A549 treated with AZD9567 at 1 μM for 4 hours (cell line): ENCODE results near the gene TMA7. TPM values are rescaled to one million over a fixed set of nuclear protein-coding genes. Genes with fewer than 3 reads are reported as not detected.

Experiments used
- total RNA-seq: library from RNA; stranded (reverse); fragments of 200-300 nt; extraction: Qiagen RNA extraction; gene quantifications from 5 replicates; pipeline ENCODE4 v1.2.3, GENCODE V29; 2022; ENCODE audit not compliant: insufficient read depth

The TMA7 gene
- 283 to 301 TPM (median 288 TPM) in 5 replicates for total RNA-seq

DNA sequence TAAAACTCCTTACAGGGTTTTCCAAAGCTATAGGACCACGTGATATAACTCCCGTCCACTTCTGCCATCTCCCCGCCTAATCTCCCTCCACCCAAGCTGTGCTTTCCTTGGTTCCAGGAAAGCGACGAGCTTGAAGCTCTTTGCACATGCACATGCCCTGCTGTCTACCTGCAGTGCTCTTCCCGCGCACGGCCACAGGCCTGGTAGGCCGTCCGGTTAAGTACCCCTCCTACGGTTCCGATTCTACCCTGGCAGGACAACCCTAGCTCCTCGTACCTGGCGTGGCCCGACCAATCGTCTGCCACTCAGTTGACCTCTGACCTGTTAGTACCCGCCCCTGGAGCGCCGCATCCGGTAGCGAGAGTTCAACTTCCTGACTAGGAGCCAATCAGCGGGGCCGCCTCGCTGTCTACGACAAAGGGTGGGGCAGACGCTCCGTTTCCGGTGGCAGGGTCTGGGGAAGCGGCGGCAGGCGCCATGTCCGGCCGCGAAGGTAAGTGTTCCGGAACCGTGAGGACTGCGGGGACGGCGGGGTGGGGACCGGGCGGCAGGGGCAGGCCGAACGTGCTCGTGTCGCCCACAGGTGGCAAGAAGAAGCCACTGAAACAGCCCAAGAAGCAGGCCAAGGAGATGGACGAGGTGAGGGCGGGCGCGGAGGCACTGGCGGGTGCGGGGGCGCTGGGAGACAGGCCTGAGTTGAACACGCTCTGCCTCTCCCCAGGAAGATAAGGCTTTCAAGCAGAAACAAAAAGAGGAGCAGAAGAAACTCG lies at the start of gene TMA7, which contains the start of gene CCDC51:
TMA7 (plus strand) TSS at position 438 of the 770 bp plus-strand sequence; CDS start at position 478, 40 bp downstream.
CCDC51 (minus strand) TSS at position 300 of the 770 bp plus-strand sequence. CDS start 4,991 bp downstream, outside the sequence.

DNA sequence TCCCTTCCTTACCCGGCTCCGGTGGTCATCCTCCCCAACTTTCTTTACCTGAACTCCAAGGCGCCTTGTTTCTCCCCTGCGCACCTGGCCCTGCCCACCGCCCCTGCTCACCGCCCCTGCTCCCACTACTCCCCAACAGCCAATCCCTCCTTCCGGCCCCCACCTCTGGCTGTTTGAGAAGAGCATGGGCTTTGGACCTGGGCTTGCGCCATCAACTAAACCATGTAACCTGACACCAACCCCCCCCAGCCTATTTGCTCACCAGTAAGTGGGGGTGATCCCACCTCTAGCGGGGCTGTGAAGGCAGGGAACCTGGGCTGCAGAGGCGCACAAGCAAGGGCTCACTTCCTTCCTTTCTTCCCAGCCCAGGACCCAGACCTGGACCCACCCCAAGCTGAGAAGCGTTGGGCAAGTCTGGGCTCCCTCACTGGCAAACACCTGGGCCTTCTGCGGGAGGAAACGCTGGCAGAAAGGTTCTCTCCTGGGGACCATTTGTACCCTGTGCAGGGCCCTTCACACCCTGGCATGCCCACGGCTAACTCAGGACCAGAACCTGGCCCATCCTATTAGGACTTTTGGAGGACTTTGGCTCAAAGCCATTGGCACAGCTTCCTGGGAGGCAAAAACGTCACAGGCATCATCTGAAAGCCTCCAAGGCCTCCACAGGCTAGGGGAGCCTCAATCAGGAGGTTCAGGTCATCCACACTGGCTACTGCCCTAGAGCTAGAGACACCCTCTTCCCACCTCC lies 9.9 kb upstream of the TMA7 start, which contains the start of gene PLXNB1:
PLXNB1 (minus strand) TSS at position 127 of the 748 bp plus-strand sequence. CDS start 5,475 bp downstream, outside the sequence.

DNA sequence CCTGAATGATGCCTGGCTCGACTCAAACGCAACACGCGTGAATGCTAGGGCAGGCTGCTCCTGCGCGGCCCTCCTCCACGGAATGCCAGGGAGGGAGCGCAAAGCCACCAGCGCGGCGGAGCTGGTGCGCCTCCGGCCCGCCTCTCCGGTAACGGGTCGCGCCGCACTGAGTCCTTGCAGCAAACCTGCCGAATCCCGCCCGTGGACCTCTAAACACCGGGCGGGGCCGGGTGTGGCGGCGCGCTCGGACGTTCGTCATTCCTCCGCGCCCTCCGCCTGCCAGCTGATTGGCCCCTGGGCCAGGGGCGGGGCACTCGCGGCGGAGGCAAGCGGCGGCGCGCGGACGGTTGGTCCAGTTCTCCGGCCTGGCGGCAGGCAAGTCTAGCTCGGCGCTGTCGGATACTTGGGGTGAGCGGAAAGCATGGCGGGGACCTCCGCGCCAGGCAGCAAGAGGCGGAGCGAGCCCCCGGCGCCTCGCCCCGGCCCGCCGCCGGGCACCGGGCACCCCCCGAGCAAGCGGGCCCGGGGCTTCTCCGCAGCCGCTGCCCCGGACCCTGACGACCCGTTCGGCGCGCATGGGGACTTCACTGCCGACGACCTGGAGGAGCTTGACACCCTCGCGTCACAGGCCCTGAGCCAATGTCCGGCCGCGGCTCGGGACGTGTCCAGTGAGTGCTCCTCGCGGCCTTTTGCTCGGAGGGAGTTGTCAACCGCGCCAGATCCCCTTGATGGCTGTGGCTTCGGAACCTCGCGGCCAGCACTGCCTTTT lies 6.6 kb downstream of the TMA7 start, which contains the start of gene ATRIP:
ATRIP (plus strand) TSS at position 313 of the 769 bp plus-strand sequence; CDS start at position 422, 109 bp downstream.

Other genes starting within 250 kb of the TMA7 start
- gene CAMP, start 216.8 kb upstream of the TMA7 start, total RNA-seq = 0.15 TPM in 1 of 5 replicates, not detected in the others
- 2.5 to 7.7 TPM (median 2.7 TPM) in 5 replicates for gene ZNF589, start 199.2 kb upstream of the TMA7 start, total RNA-seq
- 18.5 to 21.9 TPM (median 19.8 TPM) in 5 replicates for gene NME6, start 138.9 kb upstream of the TMA7 start, total RNA-seq
- gene SPINK8, start 106.6 kb upstream of the TMA7 start, total RNA-seq = not detected in 5 replicates
- not detected in 5 replicates for gene FBXW12, start 68.0 kb upstream of the TMA7 start, total RNA-seq
- 13.6 to 22.0 TPM (median 16.2 TPM) in 5 replicates for gene PLXNB1, start 10.2 kb upstream of the TMA7 start, total RNA-seq
- 24.0 to 33.2 TPM (median 26.9 TPM) in 5 replicates for gene CCDC51, start 138 bp upstream of the TMA7 start, total RNA-seq
- 10.4 to 11.7 TPM (median 10.9 TPM) in 5 replicates for gene ATRIP, start 6.5 kb downstream of the TMA7 start, total RNA-seq
- 104 to 129 TPM (median 116 TPM) in 5 replicates for gene SHISA5, start 63.9 kb downstream of the TMA7 start, total RNA-seq
- 9.4 to 15.1 TPM (median 12.8 TPM) in 5 replicates for gene PFKFB4, start 116.5 kb downstream of the TMA7 start, total RNA-seq
- 5.2 to 10.0 TPM (median 9.6 TPM) in 5 replicates for gene UCN2, start 123.5 kb downstream of the TMA7 start, total RNA-seq
- 78.4 to 198 TPM (median 177 TPM) in 5 replicates for gene COL7A1, start 155.1 kb downstream of the TMA7 start, total RNA-seq
- 169 to 205 TPM (median 174 TPM) in 5 replicates for gene UQCRC1, start 169.4 kb downstream of the TMA7 start, total RNA-seq
- 0.23 TPM in 1 of 5 replicates, not detected in the others for gene TMEM89, start 181.5 kb downstream of the TMA7 start, total RNA-seq
- 8.4 to 23.6 TPM (median 18.4 TPM) in 5 replicates for gene SLC26A6, start 195.2 kb downstream of the TMA7 start, total RNA-seq
- 2.9 to 4.8 TPM (median 4.2 TPM) in 5 replicates for gene CELSR3, start 222.6 kb downstream of the TMA7 start, total RNA-seq
- gene NCKIPSD, start 245.7 kb downstream of the TMA7 start, total RNA-seq = 9.9 to 13.6 TPM (median 11.5 TPM) in 5 replicates